ENCODE results near the gene DAP3.
"Not testable (repeated sequence)": the region's sequence is repeated elsewhere in the genome, so short reads cannot be mapped to it uniquely, and the experiment has no call there.

The DAP3 gene

DNA sequence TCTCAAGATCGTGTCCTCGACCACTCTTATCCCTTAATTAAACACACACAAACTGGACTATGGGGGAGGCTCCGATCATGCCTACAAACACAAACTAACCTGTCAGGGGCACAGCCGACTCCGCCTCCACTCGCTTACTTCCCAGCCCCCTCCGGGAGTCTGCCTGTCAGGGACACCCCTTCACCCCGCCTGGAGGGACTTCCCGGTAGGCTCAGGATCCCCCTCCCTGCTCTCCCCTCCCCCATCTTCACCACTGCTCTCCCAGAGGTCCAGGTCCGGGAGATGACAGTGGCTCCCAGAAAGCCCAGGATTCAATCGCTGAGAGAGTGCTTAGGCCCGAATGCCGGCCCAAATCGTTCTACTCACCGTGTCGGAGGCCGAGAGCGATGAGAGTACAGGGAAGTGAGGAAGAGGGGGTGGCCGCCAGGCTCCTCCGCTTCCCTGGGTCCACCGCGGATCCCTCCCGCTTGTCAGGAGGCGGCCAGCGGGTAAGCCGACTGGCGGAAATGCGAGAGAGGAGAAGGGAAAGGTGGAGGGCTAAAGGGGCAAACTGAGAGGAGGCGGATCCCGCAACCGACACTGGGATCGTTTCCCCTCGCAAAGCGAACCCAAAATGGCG is 1.1 kb upstream of the DAP3 start:
- DNase-seq = not testable (repeated sequence)

- DNase-seq = peak; percentile 86
Measured at GRCh38 chr1:155688324-155689080, 389 bp upstream of the DAP3 start, which contains the start of gene YY1AP1. Gene YY1AP1, minus strand, starts transcription at chr1:155688774. Its CDS starts 8,338 bp downstream, at chr1:155680436.

- no peak for DNase-seq
Measured at GRCh38 chr1:155691992-155692528, 3.2 kb downstream of the DAP3 start.

DNA sequence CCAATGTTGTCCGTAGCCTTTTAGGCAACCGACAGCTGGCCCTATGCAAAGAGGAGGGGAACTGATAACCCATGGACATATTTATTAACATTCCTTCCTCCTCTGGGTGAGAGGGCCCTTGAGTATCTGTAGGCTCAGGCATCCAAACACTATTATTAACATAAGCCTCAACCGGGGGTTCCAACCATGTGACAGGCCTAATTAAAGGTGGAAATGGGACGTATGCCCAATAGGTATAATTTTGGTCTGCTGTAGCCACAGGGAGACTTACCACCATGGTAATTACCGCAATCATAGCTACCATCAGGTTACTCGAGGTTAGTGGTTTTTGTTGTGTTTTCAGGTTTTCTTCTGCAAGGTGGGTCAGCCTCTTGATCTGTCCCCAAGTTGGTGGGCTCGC is 5.3 kb downstream of the DAP3 start:
- no peak for DNase-seq

DNA sequence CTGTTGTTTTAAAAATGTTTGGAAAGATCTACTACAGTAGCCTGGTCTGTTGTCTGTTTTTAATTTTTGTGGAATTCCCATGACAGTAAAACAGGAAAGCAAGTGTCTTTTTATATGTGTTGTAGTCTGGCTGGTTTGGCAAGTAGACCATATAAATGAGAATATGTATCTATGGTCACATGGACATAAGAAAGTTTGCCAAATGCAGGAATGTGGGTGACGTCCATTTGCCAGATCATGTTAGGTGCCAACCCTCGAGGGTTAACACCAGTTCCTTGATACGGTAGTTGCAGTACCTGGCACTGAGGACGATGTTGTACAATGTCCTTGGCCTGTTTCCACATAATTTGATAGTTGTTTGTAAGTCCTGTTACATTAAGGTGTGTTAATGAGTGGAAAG is 6.2 kb downstream of the DAP3 start:
- no peak for DNase-seq

DNA sequence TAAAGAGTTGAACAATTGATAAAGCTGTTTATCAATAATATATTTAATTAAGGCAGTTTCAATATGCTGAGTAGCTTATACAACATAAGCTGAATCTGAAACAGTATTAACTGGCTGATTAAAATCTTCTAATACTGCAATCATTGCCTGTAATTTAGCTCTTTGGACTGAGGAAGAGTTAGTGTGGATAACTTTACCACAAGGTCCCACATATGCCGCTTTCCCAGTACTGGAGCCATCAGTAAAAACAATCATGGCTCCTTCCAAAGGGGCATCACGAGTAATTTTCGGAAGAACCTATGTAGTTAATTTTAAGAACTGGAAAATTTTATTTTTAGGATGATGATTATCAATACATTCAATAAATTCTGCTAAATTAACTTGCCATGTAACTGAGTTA is 6.7 kb downstream of the DAP3 start:
- DNase-seq = no peak

DNA sequence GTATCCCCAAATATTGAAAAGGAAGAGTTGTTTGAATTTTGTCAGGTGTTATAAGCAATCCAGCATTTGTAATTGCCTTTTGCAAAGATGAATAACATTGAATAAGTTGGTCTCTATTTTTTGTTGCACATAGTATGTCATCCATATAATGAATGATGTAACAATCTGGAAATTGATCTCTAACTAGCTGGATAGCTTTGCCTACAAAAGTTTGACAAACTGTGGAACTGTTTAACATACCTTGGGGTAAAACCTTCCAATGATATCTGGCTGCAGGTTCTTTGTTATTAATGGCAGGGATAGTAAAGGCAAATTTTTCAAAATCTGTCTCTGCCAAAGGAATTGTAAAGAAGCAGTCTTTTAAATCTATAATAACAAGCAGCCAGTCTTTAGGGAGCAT is 7.6 kb downstream of the DAP3 start:
- no peak for DNase-seq

DNA sequence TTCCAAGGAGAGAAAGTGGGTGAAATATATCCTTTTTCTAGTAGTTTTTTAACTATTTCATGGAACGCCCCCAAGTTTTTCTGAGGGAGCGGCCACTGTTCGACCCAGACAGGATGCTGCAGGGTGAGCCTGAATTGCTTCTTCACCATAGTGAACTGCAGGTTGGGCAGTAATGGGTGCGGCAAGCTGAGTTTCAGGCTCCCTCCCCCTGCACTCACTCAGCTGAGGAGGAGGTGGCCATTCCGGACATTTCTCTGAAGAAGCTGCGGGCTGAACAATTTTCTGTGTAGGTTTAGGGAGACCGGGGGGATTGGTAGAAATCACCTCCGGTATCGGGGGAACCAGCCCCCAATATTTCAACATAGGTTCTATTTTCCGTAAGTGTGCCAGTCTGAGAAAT is 8.2 kb downstream of the DAP3 start:
- no peak for DNase-seq

GRCh38 chr1:155697616-155698015 is 8.7 kb downstream of the DAP3 start:
- DNase-seq = not testable (repeated sequence)

DNA sequence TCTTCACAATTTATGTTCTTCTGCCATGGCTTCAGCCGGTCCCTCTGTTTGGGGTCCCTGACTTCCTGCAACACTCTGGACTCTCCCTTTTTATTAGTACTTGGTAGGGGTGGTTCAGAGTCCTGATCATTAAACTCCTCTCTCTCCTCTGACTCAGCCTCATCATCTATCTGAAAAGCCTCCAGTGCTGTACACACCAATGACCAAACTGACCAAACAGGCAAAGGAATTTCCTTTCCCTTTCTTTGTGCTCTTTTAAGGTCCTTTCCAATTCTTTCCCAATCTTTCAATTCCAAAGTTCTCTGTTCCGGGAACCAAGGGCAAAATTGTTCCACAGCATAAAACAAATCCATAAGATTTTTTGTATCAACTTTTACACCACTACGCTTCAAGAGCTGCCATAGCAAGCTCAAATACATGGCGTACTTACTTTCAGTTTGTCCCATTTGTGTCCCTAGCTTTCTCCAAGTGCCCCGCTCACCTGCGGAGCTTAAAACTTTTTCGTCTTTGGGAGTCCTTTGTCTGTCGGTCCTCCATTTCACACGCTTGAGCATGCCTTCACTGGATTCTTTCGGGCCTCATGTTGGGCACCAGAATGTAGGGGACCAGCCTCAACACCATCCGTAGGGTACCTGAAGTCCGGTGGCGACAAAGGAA is 9.6 kb downstream of the DAP3 start:
- DNase-seq = no peak

DNA sequence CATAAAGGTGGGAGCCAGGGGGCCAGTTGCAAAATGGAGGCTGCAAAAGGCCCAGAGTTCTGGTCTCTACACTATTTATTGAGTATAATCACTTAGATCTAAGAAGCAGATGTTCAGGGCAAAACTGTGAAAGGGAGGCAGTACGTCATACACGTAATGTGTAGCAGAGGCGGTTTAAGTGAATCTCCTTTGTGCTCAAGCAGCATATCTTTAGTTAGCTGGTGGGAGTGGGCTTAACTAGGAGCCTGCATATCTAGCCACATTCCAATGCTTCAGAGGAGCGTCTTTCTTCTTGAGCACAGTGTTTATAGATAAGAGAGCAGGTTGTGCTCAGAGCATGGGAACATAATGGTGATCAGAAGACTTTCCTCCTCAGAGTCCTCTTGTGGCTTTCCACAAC is 10.2 kb downstream of the DAP3 start:
- DNase-seq = not testable (repeated sequence)

GRCh38 chr1:155701675-155702074 is 12.8 kb downstream of the DAP3 start:
- not testable (repeated sequence) for DNase-seq

DNA sequence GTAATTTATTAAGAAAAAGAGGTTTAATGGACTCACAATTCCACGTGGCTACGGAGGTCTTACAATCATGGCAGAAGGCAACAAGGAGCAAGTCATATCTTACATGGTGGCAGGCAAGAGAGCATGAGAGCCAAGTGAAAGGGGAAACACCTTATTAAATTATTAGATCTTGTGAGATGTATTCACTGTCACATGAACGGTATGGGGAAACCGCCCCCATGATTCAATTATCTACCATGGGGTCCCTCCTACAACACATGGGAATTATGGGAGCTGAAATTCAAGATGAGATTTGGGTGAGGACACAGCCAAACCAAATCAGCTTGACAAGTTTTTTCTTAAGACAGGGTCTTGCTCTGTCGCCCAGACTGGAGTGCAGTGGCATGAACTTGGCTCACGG is 14.3 kb downstream of the DAP3 start:
- no peak for DNase-seq

GRCh38 chr1:155704414-155704813 is 15.5 kb downstream of the DAP3 start:
- DNase-seq = not testable (repeated sequence)

DNA sequence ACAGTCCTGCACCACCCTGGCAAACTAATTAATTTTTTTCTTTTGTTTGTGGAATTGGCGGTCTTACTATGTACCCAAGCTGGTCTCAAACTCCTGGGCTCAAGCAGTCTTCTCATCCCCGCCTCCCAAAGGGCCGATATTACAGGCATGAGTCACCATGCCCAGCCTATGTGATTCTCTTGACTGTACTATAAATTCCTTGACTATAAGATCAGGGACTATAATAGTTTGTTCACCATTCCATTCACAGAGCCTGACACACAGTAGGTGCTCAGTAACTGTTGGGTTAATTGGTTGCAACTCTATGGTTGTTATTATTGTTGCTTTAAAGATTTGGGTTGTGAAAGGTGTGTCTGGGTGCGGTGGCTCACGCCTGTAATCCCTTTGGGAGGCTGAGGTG is 17.2 kb downstream of the DAP3 start:
- DNase-seq = no peak

DNA sequence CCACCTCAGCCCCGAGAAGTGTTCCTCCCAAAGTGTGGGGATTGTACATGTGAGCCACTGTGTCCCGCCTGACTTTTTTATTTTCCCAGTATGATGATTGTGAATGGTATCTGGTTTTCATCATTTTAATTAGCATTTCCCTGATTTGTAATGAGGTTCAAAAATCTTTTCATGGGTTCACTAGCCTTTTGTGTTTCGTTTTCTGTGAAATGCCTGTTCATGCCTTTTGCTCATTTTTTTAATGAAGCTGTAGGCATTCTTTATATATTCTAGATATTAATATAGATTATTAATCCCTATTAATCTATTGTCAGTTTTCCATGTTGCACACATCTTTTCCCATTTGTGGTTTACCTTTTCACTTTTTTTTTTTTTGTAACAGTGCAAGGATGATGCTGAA is 20.5 kb downstream of the DAP3 start:
- DNase-seq = no peak

GRCh38 chr1:155711457-155711856 is 22.6 kb downstream of the DAP3 start:
- not testable (repeated sequence) for DNase-seq

- not testable (repeated sequence) for DNase-seq
Measured at GRCh38 chr1:155712636-155713035, 23.7 kb downstream of the DAP3 start.

- DNase-seq = no peak
Measured at GRCh38 chr1:155713075-155713474, 24.2 kb downstream of the DAP3 start.

- not testable (repeated sequence) for DNase-seq
Measured at GRCh38 chr1:155715056-155715455, 26.2 kb downstream of the DAP3 start.

DNA sequence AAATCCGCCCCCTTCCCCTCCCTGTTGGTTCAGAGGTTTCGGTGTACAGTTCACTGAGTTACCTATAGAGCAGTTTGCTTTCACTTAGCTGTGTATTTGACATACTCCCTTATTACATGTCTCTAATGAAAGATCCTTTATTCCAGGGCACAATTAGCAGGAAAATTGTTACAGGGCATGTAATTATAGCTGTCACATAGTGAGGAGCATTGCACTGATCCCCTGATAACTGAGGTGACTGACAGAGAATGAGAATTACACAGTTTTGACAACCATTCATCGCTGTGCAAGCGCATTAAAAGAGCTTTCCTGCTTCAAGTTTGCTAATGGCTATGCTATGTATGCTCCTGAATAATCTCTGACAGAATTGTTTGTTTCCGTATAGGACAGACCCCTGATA is 26.9 kb downstream of the DAP3 start:
- DNase-seq = no peak

DNA sequence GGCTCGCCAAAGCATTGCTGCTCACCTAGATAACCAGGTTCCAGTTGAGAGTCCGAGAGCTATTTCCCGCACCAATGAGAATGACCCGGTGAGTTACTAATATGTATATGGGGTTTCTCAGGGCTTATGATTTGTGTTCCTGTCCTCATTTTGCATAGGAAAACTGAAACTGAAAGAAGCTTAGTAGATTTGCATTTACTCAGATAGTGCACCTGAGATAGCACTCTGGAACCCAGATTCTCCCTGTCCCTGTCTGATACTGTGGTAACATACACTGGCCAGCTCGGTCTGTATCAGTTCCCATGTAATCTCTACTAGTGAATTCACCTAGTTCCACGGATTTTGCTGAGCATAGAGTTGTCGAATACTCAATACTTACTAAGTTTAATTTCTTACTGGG is 28.1 kb downstream of the DAP3 start:
- DNase-seq = no peak

- not testable (repeated sequence) for DNase-seq
Measured at GRCh38 chr1:155718524-155719115, 29.7 kb downstream of the DAP3 start.
